ENCODE data around the gene VGF.
"Not testable (repeated sequence)": the region's sequence is repeated elsewhere in the genome, so short reads cannot be mapped to it uniquely, and the experiment has no call there.

The VGF gene

DNA sequence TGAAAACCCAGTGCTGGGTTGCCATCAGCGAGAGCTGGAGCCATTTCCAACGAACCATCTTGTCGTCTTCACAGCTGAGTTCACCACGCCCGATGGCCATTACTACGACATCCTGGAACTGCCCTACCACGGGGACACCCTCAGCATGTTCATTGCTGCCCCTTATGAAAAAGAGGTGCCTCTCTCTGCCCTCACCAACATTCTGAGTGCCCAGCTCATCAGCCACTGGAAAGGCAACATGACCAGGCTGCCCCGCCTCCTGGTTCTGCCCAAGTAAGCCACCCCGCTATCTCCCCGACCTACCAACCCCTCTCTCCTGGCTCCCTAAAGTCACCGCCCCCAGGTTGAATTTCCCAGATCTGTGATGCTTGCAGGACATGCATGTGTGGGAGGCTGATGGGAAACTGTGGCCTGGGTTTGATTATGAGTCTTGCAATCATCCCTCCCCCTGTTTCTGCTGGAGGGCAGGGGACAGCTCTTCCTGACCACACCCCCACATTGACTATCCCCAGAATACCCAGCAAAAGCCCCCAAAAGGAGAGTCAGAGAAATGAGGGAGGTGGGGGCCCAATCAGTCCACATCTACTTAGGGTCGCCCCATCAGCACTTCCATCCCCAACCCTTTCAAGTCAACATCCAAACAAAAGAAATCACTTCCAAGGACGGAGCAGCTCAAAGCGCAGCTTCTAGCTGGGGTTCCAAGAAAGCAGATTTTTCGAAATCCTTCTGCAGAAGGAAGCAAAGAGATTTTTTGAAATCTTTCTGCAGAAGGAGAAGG lies 31.6 kb downstream of the VGF start:
- no peak for DNase-seq

GRCh38 chr7:101132626-101133600 lies 32.5 kb downstream of the VGF start:
- DNase-seq = not testable (repeated sequence)

DNA sequence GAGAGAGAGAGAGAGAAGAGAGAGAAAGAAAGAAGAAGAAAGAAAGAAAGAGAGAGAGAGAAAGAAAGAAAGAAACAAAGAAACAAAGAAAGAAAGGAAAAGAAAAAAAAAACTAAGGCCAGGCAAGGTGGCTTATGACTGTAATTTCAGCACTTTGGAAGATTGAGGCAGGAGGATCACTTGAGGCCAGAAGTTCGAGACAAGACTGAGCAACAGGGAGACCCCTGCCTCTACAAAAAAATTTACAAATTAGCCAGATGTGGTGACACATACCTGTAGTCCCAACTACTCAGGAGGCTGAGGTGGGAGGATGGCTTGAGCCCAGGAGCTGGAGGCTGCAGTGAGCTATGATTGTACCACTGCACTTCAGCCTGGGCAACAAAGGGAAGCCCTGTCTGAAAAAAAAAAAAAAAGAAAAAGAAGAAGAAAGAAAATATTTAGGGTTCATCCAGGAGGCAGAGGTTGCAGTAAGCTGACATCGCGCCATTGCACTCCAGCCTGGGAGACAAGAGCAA lies 35.7 kb downstream of the VGF start:
- no peak for DNase-seq

- DNase-seq = no peak
Observed at GRCh38 chr7:101128040-101128834, 37.1 kb downstream of the VGF start.

DNA sequence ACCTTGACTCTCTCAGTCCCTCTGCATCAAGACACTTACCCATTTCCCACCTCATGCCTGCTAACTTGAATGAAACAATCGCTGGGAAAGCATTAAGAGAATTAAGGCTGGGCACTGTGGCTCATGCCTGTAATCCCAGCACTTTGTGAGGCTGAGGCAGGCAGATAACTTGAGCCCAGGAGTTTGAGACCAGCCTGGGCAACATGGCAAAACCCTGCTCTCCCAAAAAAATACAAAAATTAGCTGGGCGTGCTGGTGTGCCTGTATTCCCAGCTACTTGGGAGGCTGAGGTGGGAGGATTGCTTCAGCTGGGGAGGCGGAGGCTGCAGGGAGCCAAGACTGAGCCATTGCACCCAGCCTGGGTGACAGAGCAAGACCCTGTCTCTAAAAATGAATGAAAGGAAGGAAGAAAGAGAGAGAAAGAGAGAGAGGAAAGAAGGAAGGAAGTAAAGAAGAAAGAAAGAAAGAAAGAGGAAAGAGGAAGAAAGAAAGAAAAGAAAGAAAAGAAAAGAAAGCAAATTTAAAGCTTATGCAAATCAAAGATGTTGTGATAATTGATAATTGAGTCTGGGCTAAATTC lies 37.8 kb downstream of the VGF start:
- DNase-seq = no peak

- peak; percentile 95 for DNase-seq
Observed at GRCh38 chr7:101126651-101127459, 38.5 kb downstream of the VGF start, which contains the start of gene SERPINE1. TSS of gene SERPINE1 (plus strand) at chr7:101127104. CDS start at chr7:101128394, 1,290 bp downstream.

DNA sequence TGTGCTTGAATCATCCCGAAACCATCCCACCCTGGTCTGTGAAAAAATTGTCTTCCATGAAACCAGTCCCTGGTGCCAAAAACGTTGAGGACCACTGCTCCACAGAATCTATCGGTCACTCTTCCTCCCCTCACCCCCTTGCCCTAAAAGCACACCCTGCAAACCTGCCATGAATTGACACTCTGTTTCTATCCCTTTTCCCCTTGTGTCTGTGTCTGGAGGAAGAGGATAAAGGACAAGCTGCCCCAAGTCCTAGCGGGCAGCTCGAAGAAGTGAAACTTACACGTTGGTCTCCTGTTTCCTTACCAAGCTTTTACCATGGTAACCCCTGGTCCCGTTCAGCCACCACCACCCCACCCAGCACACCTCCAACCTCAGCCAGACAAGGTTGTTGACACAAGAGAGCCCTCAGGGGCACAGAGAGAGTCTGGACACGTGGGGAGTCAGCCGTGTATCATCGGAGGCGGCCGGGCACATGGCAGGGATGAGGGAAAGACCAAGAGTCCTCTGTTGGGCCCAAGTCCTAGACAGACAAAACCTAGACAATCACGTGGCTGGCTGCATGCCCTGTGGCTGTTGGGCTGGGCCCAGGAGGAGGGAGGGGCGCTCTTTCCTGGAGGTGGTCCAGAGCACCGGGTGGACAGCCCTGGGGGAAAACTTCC lies 39.2 kb downstream of the VGF start:
- peak; percentile 85 for DNase-seq

DNA sequence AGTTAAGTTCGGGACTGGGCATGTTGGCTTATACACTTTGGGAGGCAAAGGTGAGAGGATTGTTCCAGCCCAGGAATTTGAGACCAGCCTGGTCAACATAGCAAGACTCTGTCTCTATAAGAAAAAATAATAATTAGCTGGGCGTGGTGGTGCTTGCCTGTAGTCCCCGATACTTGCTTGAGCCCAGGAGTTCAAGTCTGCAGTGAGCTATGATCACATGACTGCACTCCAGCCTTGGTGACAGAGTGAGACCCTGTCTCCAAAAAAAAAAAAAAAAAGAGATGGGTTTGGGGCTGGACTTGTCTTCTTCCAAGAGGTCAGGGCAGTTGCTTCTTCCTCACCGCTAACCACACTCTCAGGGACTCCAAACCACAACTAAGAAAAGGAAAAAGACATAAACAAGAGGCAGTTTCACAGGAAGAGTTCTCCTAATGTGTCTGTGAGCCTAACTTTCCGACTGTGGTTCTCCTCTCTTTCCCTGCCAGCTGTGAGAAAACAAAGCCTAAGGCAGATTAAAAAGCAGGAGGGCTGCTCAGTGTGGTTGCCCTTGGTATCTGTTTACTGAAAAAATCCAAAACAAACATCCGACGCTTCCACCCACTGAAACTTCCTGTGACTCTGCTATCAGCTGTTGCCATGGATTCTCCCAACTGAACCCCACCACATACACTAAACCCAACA lies 40.9 kb downstream of the VGF start:
- peak; percentile 81 for DNase-seq

- DNase-seq = no peak
Observed at GRCh38 chr7:101123703-101124068, 41.7 kb downstream of the VGF start.

DNA sequence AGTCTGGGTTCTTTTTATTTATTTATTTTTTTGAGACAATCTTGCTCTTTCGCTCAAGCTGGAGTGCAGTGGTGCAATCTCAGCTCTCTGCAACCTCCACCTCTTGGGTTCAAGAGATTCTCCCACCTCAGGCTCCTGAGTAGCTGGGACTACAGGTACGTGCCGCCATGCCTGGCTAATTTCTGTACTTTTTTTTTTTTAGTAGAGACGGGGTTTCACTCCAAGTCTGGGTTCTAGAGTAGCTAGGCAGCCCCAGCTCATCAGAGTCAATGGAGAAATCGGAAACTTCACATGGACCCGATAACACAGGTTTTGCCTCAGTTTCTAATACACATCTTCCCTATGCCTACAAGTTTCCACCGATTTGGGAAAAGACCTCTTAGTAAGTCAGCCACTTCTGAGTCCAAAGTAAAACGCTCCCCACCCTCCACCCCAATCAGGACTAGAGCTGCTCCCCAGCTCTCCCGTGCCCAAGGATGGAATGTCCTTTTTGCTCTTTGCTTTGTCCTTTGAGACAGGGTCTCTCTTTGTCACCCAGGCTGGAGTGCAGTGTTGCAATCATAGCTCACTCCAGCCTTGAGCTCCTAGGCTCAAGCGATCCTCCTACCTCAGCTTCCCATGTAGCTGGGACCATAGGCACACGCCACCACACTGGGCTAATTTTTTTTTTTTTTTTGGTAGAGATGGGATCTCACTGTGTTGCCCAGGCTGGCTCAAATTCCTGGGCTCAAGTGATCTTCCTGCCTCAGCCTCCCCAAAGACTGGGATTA lies 42.3 kb downstream of the VGF start:
- DNase-seq = no peak

DNA sequence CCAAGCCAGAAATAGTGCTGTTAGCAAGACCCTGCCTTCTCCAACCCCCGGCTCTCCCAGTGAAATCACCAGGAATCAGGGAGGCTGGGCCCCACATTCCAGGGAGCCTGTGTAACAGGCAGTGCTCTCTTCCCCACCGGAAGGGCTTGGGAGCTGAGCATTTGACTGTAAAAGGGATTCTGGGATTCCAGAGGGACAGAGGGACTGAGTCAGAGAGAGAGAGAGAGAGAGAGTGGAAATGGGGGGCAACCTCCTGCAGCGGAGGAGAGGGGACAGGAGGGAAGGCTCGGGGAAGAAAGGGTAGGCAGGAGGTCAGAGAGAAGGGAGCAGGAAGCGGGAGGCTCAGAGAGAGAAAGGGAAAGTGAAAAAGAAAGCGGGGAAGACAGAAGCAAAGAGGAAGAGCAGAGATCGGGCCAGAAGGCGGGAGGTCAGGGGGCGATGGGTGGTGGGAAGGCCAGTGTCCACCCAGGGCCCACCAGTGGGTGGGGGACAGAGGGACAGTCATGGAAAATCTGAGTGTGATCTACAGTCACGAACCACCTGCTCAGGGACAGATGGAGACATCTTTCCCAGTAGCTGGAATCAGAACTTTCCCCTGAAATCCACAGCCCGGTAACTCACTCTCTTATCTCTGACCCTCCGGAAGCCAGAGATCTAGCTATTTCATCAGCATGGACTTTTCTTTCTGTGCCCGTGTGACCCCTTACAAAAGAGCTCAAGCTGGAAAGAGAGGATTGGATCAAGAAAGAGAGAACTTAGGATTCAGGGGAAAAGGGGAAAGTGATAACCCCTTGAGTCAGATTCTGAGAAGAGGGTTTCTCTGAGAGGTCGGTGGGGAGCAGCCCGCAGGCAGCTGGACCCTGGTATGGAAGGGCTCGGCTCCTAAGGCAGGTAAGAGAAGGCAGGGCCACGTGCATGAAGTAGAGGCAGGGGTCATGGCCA lies 43.1 kb downstream of the VGF start:
- peak; percentile 96 for DNase-seq

GRCh38 chr7:101121631-101121990 lies 43.8 kb downstream of the VGF start:
- DNase-seq = not testable (repeated sequence)

DNA sequence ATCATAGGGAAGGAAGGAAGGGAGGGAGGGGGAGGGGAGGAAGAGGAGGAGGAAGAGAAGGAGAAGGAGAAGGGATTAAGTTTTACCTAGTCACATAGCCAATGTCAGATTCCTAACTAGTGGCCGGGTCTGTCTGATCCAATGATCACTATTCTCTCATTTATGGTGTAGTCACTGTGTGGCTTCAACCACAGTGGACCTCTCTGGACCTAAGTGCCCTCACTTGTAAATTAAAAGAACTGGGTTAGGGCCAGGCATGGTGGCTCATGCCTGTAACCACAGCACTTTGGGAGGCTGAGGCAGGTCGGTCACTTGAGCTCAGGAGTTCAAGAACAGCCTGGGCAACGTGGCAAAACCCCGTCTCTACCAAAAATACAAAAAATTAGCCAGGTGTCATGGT lies 45.1 kb downstream of the VGF start:
- DNase-seq = no peak

DNA sequence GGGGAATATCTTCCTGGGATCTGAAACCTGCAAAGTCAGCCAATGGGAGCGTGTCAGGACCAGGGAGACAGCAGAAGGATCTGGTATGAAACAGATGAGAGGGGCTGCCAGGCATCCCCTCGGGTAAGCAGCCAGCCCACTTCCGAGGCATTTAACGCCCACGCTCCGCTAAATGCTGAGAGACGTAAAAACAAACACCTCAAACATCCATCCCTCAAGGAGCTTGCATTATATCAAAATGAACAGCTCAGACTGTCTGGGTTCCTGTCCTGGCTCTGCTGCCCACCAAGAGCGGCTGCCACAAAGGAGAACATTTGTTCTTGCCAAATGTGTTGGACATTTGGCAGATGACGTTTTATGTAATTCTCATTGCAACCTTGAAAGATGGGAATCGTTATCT lies 45.5 kb downstream of the VGF start:
- no peak for DNase-seq

DNA sequence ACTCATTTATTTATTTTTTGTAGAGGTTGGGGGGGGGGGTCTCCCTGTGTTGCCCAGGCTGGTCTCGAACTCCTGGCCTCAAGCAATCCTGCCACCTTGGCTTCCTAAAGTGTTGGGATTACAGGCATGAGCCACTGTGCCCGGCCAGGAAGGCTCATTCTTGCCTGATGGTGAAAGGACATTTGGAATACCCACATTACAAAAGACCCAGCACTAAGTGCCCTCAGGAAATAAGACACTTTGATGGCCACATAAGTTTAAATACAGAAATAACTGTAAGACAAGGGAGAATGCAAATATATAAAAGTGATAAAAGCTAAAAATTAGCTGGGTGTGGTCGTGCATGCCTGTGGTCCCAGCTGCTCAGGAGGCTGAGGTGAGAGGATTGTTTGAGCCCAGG lies 46.5 kb downstream of the VGF start:
- no peak for DNase-seq

DNA sequence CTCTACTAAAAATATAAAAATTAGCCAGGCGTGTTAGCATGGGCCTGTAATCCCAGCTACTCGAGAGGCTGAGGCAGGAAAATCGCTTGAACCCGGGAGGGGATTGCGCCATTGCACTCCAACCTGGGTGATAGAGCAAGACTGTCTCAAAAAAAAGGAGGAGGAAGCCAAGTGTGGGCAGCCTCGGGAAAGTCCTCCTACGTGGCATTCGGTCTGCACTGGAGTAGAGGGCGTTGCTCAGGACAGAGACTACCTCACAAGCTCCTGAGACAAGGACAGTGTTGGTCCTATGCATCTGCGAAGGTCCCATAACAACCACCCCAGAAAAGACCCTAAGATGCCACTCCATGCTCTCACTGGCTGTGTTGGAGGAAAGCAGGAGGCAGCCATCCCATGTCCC lies 48.5 kb downstream of the VGF start:
- DNase-seq = peak; percentile 55

DNA sequence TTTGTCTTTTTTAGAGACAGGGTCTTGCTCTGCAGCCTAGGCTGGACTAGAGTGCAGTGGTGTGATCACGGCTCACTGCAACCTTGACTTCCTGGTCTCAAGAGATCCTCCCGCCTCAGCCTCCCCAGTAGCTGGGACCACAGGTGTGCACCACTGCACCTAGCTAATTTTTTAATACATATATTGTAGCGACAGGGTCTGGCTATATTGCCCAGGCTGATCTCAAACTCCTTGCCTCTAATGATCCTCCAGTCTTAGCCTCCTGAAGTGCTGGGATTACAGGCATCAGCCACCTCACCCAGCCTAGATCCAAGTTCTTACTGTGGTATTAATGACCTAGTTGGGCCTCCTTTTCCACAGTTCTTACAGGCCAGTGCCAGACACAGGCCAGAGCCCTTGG lies 50.2 kb downstream of the VGF start:
- no peak for DNase-seq

DNA sequence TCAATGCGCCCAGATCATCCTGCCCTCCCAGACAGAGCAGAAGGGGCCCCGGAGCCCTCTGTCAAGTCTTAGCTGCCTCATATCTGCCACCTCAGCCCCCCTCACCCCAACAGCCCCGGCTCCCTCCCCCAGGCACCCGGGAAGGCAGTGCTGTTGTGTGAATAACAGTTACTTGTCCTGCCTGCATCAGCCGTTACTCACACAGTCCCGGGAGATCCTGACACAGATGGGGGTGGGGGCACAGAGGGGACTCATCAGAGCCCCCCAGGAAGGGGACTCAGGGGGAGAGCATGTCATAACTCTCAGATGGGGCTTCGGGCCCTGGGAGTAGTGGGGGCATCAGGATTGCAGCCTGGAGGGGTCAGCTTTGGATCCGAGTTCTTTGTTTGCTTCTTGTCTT lies 50.9 kb downstream of the VGF start:
- no peak for DNase-seq

Measured in kidney glomerular epithelial cell (primary cell).